ENCODE data around the gene FRY.

GRCh38 chr13:32033744-32034143 lies 2.2 kb downstream of the FRY start:
- TF ChIP-seq CTCF (IDR thresholded peaks at IDR 0.05): no peak
- TF ChIP-seq POLR2A (IDR thresholded peaks at IDR 0.05): no peak
